Measurements from ENCODE around the gene NBPF11. TPM values are rescaled to one million over a fixed set of nuclear protein-coding genes. Genes with fewer than 3 reads are reported as not detected.

NBPF11 gene
- total and polyA plus RNA-seq, 2 experiments from 2014 or later = 6.7 to 8.5 TPM

DNA sequence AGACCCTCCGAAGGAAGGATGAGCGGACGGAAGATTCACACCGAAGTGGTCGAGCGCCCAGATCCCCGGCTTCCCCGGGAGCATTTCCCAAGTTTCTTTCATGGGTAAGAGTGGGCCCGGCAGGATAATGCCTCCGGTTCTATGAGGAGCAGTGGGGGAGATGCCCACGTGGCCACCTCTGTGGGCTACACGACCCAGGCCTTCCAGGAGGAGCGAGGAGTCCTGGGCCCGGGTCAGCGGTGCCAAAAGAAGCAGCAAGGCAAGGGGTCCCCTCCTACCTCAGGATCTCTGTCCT is 7.9 kb upstream of the NBPF11 start:
- no peak overlapping the region for H2AFZ ChIP-seq
- H3K27me3 Mint-ChIP-seq (ENCODE audit: insufficient read depth, low read depth, poor library complexity) = peaks cover 10% of the 10 kb centered on the region
- no peak overlapping the region for H3K4me3 ChIP-seq
- H3K36me3 Mint-ChIP-seq (ENCODE audit: low read depth) = peaks cover 2% of the 10 kb centered on the region; the same call in 1 of the 3 replicates
- TF ChIP-seq JUNB (IDR thresholded peaks at IDR 0.05; ENCODE audit: unreplicated experiment) = no peak
- TF ChIP-seq ZNF331 (CRISPR knock-in tag; IDR thresholded peaks at IDR 0.05; ENCODE audit: low read depth) = no peak
- TF ChIP-seq, protein P1, sequence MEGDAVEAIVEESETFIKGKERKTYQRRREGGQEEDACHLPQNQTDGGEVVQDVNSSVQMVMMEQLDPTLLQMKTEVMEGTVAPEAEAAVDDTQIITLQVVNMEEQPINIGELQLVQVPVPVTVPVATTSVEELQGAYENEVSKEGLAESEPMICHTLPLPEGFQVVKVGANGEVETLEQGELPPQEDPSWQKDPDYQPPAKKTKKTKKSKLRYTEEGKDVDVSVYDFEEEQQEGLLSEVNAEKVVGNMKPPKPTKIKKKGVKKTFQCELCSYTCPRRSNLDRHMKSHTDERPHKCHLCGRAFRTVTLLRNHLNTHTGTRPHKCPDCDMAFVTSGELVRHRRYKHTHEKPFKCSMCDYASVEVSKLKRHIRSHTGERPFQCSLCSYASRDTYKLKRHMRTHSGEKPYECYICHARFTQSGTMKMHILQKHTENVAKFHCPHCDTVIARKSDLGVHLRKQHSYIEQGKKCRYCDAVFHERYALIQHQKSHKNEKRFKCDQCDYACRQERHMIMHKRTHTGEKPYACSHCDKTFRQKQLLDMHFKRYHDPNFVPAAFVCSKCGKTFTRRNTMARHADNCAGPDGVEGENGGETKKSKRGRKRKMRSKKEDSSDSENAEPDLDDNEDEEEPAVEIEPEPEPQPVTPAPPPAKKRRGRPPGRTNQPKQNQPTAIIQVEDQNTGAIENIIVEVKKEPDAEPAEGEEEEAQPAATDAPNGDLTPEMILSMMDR (conservative IDR thresholded peaks at IDR 0.05; ENCODE audit: low read depth in 2 of 2) = no peak
- no peak for TF ChIP-seq POLR2AphosphoS5 (IDR thresholded peaks at IDR 0.05; ENCODE audit: low read depth)
- no peak for TF ChIP-seq NANOG (IDR thresholded peaks at IDR 0.05; ENCODE audit: borderline replicate concordance)
- TF ChIP-seq STAT1 (IDR thresholded peaks at IDR 0.05; ENCODE audit: unreplicated experiment) = no peak
- TF ChIP-seq, protein P2, sequence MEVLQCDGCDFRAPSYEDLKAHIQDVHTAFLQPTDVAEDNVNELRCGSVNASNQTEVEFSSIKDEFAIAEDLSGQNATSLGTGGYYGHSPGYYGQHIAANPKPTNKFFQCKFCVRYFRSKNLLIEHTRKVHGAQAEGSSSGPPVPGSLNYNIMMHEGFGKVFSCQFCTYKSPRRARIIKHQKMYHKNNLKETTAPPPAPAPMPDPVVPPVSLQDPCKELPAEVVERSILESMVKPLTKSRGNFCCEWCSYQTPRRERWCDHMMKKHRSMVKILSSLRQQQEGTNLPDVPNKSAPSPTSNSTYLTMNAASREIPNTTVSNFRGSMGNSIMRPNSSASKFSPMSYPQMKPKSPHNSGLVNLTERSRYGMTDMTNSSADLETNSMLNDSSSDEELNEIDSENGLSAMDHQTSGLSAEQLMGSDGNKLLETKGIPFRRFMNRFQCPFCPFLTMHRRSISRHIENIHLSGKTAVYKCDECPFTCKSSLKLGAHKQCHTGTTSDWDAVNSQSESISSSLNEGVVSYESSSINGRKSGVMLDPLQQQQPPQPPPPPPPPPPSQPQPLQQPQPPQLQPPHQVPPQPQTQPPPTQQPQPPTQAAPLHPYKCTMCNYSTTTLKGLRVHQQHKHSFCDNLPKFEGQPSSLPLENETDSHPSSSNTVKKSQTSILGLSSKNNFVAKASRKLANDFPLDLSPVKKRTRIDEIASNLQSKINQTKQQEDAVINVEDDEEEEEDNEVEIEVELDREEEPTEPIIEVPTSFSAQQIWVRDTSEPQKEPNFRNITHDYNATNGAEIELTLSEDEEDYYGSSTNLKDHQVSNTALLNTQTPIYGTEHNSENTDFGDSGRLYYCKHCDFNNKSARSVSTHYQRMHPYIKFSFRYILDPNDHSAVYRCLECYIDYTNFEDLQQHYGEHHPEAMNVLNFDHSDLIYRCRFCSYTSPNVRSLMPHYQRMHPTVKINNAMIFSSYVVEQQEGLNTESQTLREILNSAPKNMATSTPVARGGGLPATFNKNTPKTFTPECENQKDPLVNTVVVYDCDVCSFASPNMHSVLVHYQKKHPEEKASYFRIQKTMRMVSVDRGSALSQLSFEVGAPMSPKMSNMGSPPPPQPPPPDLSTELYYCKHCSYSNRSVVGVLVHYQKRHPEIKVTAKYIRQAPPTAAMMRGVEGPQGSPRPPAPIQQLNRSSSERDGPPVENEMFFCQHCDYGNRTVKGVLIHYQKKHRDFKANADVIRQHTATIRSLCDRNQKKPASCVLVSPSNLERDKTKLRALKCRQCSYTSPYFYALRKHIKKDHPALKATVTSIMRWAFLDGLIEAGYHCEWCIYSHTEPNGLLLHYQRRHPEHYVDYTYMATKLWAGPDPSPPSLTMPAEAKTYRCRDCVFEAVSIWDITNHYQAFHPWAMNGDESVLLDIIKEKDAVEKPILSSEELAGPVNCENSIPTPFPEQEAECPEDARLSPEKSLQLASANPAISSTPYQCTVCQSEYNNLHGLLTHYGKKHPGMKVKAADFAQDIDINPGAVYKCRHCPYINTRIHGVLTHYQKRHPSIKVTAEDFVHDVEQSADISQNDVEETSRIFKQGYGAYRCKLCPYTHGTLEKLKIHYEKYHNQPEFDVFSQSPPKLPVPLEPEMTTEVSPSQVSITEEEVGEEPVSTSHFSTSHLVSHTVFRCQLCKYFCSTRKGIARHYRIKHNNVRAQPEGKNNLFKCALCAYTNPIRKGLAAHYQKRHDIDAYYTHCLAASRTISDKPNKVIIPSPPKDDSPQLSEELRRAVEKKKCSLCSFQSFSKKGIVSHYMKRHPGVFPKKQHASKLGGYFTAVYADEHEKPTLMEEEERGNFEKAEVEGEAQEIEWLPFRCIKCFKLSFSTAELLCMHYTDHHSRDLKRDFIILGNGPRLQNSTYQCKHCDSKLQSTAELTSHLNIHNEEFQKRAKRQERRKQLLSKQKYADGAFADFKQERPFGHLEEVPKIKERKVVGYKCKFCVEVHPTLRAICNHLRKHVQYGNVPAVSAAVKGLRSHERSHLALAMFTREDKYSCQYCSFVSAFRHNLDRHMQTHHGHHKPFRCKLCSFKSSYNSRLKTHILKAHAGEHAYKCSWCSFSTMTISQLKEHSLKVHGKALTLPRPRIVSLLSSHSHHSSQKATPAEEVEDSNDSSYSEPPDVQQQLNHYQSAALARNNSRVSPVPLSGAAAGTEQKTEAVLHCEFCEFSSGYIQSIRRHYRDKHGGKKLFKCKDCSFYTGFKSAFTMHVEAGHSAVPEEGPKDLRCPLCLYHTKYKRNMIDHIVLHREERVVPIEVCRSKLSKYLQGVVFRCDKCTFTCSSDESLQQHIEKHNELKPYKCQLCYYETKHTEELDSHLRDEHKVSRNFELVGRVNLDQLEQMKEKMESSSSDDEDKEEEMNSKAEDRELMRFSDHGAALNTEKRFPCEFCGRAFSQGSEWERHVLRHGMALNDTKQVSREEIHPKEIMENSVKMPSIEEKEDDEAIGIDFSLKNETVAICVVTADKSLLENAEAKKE (CRISPR knock-in tag; IDR thresholded peaks at IDR 0.05) = no peak
- no peak for TF ChIP-seq EZH2 (IDR thresholded peaks at IDR 0.05; ENCODE audit: low read depth, unreplicated experiment)
- TF ChIP-seq EZH2phosphoT487 (IDR thresholded peaks at IDR 0.05; ENCODE audit: unreplicated experiment) = no peak
- TF ChIP-seq ZNF114 (CRISPR knock-in tag; IDR thresholded peaks at IDR 0.05) = no peak
- TF ChIP-seq, protein P3, sequence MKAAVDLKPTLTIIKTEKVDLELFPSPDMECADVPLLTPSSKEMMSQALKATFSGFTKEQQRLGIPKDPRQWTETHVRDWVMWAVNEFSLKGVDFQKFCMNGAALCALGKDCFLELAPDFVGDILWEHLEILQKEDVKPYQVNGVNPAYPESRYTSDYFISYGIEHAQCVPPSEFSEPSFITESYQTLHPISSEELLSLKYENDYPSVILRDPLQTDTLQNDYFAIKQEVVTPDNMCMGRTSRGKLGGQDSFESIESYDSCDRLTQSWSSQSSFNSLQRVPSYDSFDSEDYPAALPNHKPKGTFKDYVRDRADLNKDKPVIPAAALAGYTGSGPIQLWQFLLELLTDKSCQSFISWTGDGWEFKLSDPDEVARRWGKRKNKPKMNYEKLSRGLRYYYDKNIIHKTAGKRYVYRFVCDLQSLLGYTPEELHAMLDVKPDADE (IDR thresholded peaks at IDR 0.05) = no peak
- TF ChIP-seq, protein P4, sequence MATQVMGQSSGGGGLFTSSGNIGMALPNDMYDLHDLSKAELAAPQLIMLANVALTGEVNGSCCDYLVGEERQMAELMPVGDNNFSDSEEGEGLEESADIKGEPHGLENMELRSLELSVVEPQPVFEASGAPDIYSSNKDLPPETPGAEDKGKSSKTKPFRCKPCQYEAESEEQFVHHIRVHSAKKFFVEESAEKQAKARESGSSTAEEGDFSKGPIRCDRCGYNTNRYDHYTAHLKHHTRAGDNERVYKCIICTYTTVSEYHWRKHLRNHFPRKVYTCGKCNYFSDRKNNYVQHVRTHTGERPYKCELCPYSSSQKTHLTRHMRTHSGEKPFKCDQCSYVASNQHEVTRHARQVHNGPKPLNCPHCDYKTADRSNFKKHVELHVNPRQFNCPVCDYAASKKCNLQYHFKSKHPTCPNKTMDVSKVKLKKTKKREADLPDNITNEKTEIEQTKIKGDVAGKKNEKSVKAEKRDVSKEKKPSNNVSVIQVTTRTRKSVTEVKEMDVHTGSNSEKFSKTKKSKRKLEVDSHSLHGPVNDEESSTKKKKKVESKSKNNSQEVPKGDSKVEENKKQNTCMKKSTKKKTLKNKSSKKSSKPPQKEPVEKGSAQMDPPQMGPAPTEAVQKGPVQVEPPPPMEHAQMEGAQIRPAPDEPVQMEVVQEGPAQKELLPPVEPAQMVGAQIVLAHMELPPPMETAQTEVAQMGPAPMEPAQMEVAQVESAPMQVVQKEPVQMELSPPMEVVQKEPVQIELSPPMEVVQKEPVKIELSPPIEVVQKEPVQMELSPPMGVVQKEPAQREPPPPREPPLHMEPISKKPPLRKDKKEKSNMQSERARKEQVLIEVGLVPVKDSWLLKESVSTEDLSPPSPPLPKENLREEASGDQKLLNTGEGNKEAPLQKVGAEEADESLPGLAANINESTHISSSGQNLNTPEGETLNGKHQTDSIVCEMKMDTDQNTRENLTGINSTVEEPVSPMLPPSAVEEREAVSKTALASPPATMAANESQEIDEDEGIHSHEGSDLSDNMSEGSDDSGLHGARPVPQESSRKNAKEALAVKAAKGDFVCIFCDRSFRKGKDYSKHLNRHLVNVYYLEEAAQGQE (IDR thresholded peaks at IDR 0.05; ENCODE audit: unreplicated experiment) = no peak
- TF ChIP-seq CREB1 (CRISPR knock-in tag; IDR thresholded peaks at IDR 0.05; ENCODE audit: low read depth) = no peak
- ATAC-seq (no peak), DNase-seq (ENCODE audit: low spot score) (no peak)
- no peaks in the 10 kb centered on the region for H3K27me3 ChIP-seq (ENCODE audit: insufficient read depth)
- 0 out of 2 replicates have a peak, but pooled peaks cover 6% of the 10 kb centered on the region for H3F3A ChIP-seq (replicated peaks; ENCODE audit: low read depth)
- H3K79me2 ChIP-seq (replicated peaks; ENCODE audit: insufficient read depth) = no peaks in the 10 kb centered on the region
- H3K4me3 Mint-ChIP-seq = no peak overlapping the region
- H3K9me2 ChIP-seq (ENCODE audit: insufficient read depth) = no peaks in the 10 kb centered on the region
- no peaks in the 10 kb centered on the region for H4K20me1 ChIP-seq (replicated peaks; ENCODE audit: insufficient read depth)
- no peak overlapping the region for H3K27ac Mint-ChIP-seq
- H3K9me3 Mint-ChIP-seq = no peaks in the 10 kb centered on the region; the same call in 2 of the 3 replicates
- peaks cover 30% of the 10 kb centered on the region for H3K4me1 Mint-ChIP-seq
- no peak overlapping the region for H3K4me2 ChIP-seq
- H3K36me3 ChIP-seq (ENCODE audit: insufficient read depth) = no peaks in the 10 kb centered on the region
- peaks cover 14% of the 10 kb centered on the region; the same call in 1 of the 2 replicates for H3K4me1 ChIP-seq (ENCODE audit: insufficient read depth)
- no peak overlapping the region for H3K27ac ChIP-seq (ENCODE audit: low read depth)
